Measurements from ENCODE around the gene HLA-A. TPM values are rescaled to one million over a fixed set of nuclear protein-coding genes. Genes with fewer than 3 reads are reported as not detected.

The HLA-A gene
- total RNA-seq: 239 and 394 TPM in 2 replicates

GRCh38 chr6:29942275-29943052 is at the start of gene HLA-A:
HLA-A (plus strand) TSS chr6:29942532; CDS start chr6:29942554, 22 bp downstream.

Other genes with a start within 250 kb of the HLA-A start
- gene HLA-F, start 219.1 kb upstream of the HLA-A start, total RNA-seq: 1.6 and 25.1 TPM in 2 replicates
- gene HLA-G, start 114.7 kb upstream of the HLA-A start, total RNA-seq: under 0.01 TPM in 1 of 2 replicates, not detected in the other
- gene POLR1H, start 118.7 kb downstream of the HLA-A start, total RNA-seq: 49.2 and 53.6 TPM in 2 replicates
- 9.0 and 10.7 TPM in 2 replicates for gene PPP1R11, start 124.7 kb downstream of the HLA-A start, total RNA-seq
- gene RNF39, start 133.2 kb downstream of the HLA-A start, total RNA-seq: not detected in 2 replicates
- gene TRIM31, start 170.6 kb downstream of the HLA-A start, total RNA-seq: not detected in 2 replicates
- gene TRIM40, start 193.6 kb downstream of the HLA-A start, total RNA-seq: not detected in 2 replicates
- gene TRIM10, start 218.7 kb downstream of the HLA-A start, total RNA-seq: not detected in 2 replicates
- not detected in 2 replicates for gene TRIM15, start 221.0 kb downstream of the HLA-A start, total RNA-seq